Ectodermal cell (in vitro differentiated cells): ENCODE results near the gene NHLH2. TPM values are rescaled to one million over a fixed set of nuclear protein-coding genes. Genes with fewer than 3 reads are reported as not detected.

Experiments used
- H3K27ac ChIP-seq: 2 replicates; pipeline ENCODE4 v1.7.0; 2013; ENCODE audit warnings: mild to moderate bottlenecking, low read depth, low read length; ENCODE audit not compliant: insufficient read depth, poor library complexity, severe bottlenecking
- H3K27me3 ChIP-seq: 2 replicates; pipeline ENCODE4 v1.7.0; 2013; ENCODE audit warnings: mild to moderate bottlenecking, low read length; ENCODE audit not compliant: insufficient read depth, control insufficient read depth, poor library complexity, severe bottlenecking
- H3K36me3 ChIP-seq: one replicate; pipeline ENCODE4 v1.7.0; 2013; ENCODE audit warnings: low read length; ENCODE audit not compliant: control insufficient read depth, insufficient read depth
- H3K4me1 ChIP-seq: one replicate; pipeline ENCODE4 v1.7.0; 2013; ENCODE audit warnings: low read length; ENCODE audit not compliant: control insufficient read depth, insufficient read depth
- H3K4me3 ChIP-seq: 2 replicates; pipeline ENCODE4 v1.7.0; 2013; ENCODE audit warnings: low read depth, low read length, control low read depth; ENCODE audit not compliant: insufficient read depth
- H3K9me3 ChIP-seq: 2 replicates; pipeline ENCODE4 v1.7.0; 2013; ENCODE audit warnings: mild to moderate bottlenecking, low read length, moderate library complexity; ENCODE audit not compliant: control insufficient read depth
- WGBS, 2 experiments: methylation state at CpG; one replicate each; pipeline ENCODE4 v1.1.7; 2013; ENCODE audit warnings: missing lambda C conversion rate in 2 of 2; 5-methylcytosine and 5-hydroxymethylcytosine counted together
- polyA plus RNA-seq, 4 experiments: library from polyadenylated mRNA; stranded (reverse); fragments of 50-300 nt; gene quantifications; one replicate each; pipeline ENCODE4 v1.2.3, GENCODE V29; 2013

The NHLH2 gene
- polyA plus RNA-seq (2013, experiment 1 of 4): 1.2 TPM
- polyA plus RNA-seq (2013, experiment 2 of 4): 1.3 TPM
- 1.1 TPM for polyA plus RNA-seq (2013, experiment 3 of 4)
- 1.3 TPM for polyA plus RNA-seq (2013, experiment 4 of 4)

GRCh38 chr1:115840605-115841460 is at the start of gene NHLH2:
Gene NHLH2, minus strand, starts transcription at chr1:115841126. Its CDS starts 2,754 bp downstream, at chr1:115838372.
- H3K36me3 ChIP-seq: no peaks in the 10 kb centered on the region
- WGBS, 2 experiments: 76 to 77% methylated on average over 7 of the region's 9 CpGs
- H3K9me3 ChIP-seq: no peaks in the 10 kb centered on the region
- H3K4me3 ChIP-seq: no peak within 1 kb of the TSS
- H3K27ac ChIP-seq: no peak within 1 kb of the TSS
- peaks cover 5% of the 10 kb centered on the region for H3K4me1 ChIP-seq
- H3K27me3 ChIP-seq: peaks cover 59% of the 10 kb centered on the region

- Histone ChIP-seq H3K36me3 (no peaks in the 10 kb centered on the region), H3K4me3 (no peak overlapping the region), H3K27me3 (no peaks in the 10 kb centered on the region), H3K27ac (no peak overlapping the region), H3K4me1 (no peaks in the 10 kb centered on the region), H3K9me3 (no peaks in the 10 kb centered on the region)
- 72% methylated on average over 4 of the region's 4 CpGs for WGBS, 2 experiments
Observed at GRCh38 chr1:115890580-115890979, 49.7 kb upstream of the NHLH2 start.

GRCh38 chr1:115888976-115889375 is 48.0 kb upstream of the NHLH2 start:
- Histone ChIP-seq H3K27ac (no peak overlapping the region), H3K36me3 (no peaks in the 10 kb centered on the region), H3K4me3 (no peak overlapping the region), H3K4me1 (no peaks in the 10 kb centered on the region), H3K9me3 (no peaks in the 10 kb centered on the region), H3K27me3 (no peaks in the 10 kb centered on the region)
- WGBS, 2 experiments: 93 to 98% methylated on average over 2 of the region's 2 CpGs

GRCh38 chr1:115882913-115883902 is 42.3 kb upstream of the NHLH2 start:
- H3K36me3 ChIP-seq: no peaks in the 10 kb centered on the region
- H3K4me3 ChIP-seq: no peak overlapping the region
- no peaks in the 10 kb centered on the region for H3K4me1 ChIP-seq
- H3K9me3 ChIP-seq: no peaks in the 10 kb centered on the region
- 86% methylated on average over 8 of the region's 8 CpGs for WGBS, 2 experiments
- H3K27me3 ChIP-seq: no peaks in the 10 kb centered on the region
- no peak overlapping the region for H3K27ac ChIP-seq

- WGBS, 2 experiments: 100% methylated on average over 1 of the region's 1 CpG; no CpG with 5 or more reads in 1 of the 2 experiments
- Histone ChIP-seq H3K27me3 (no peaks in the 10 kb centered on the region), H3K36me3 (no peaks in the 10 kb centered on the region), H3K27ac (no peak overlapping the region), H3K4me3 (no peak overlapping the region), H3K4me1 (no peaks in the 10 kb centered on the region), H3K9me3 (no peaks in the 10 kb centered on the region)
Observed at GRCh38 chr1:115880981-115881672, 40.2 kb upstream of the NHLH2 start.

- no peak overlapping the region for H3K4me3 ChIP-seq
- H3K27me3 ChIP-seq: no peaks in the 10 kb centered on the region
- 46 to 55% methylated on average over 1 of the region's 1 CpG for WGBS, 2 experiments
Observed at GRCh38 chr1:115879977-115880376, 39.1 kb upstream of the NHLH2 start.

GRCh38 chr1:115877511-115877910 is 36.6 kb upstream of the NHLH2 start:
- Histone ChIP-seq H3K27ac (no peak overlapping the region), H3K4me3 (no peak overlapping the region), H3K9me3 (no peaks in the 10 kb centered on the region), H3K4me1 (no peaks in the 10 kb centered on the region), H3K27me3 (no peaks in the 10 kb centered on the region), H3K36me3 (no peaks in the 10 kb centered on the region)
- 58% methylated on average over 4 to 5 of the region's 5 CpGs for WGBS, 2 experiments

More at GRCh38 chr1:115879977-115880376, 39.1 kb upstream of the NHLH2 start:
- Histone ChIP-seq H3K9me3 (no peaks in the 10 kb centered on the region), H3K4me1 (no peaks in the 10 kb centered on the region), H3K27ac (no peak overlapping the region), H3K36me3 (no peaks in the 10 kb centered on the region)

GRCh38 chr1:115874904-115875303 is 34.0 kb upstream of the NHLH2 start:
- Histone ChIP-seq H3K27ac (no peak overlapping the region), H3K4me1 (no peaks in the 10 kb centered on the region), H3K27me3 (no peaks in the 10 kb centered on the region), H3K4me3 (no peak overlapping the region), H3K9me3 (no peaks in the 10 kb centered on the region), H3K36me3 (no peaks in the 10 kb centered on the region)
- 88 to 91% methylated on average over 4 of the region's 5 CpGs for WGBS, 2 experiments

GRCh38 chr1:115874497-115874896 is 33.6 kb upstream of the NHLH2 start:
- H3K4me3 ChIP-seq: no peak overlapping the region
- H3K9me3 ChIP-seq: no peaks in the 10 kb centered on the region
- no peaks in the 10 kb centered on the region for H3K27me3 ChIP-seq
- no peaks in the 10 kb centered on the region for H3K4me1 ChIP-seq
- H3K36me3 ChIP-seq: no peaks in the 10 kb centered on the region
- WGBS, 2 experiments: 88 to 97% methylated on average over 4 of the region's 4 CpGs
- no peak overlapping the region for H3K27ac ChIP-seq
